ENCODE measurements around the gene DGKQ. TPM values are rescaled to one million over a fixed set of nuclear protein-coding genes. Genes with fewer than 3 reads are reported as not detected.

The DGKQ gene
- total RNA-seq, 1 donor from 2014 or later, result 14.8 TPM

GRCh38 chr4:1019729-1020470 lies 46.5 kb upstream of the DGKQ start:
- DNase-seq (ENCODE audit: low read depth), result no peak
- no peak overlapping the region for H3K4me3 ChIP-seq (ENCODE audit: low read depth, low read length)
- no peak for TF ChIP-seq CTCF (IDR thresholded peaks at IDR 0.05; ENCODE audit: insufficient read depth, low read length, poor library complexity, severe bottlenecking)
- no peaks in the 10 kb centered on the region for H3K36me3 ChIP-seq (ENCODE audit: control insufficient read depth, insufficient read depth, low read length)
- H3K27me3 ChIP-seq (ENCODE audit: control insufficient read depth, insufficient read depth, low read length), result no peaks in the 10 kb centered on the region

- no peak for TF ChIP-seq CTCF (IDR thresholded peaks at IDR 0.05; ENCODE audit: insufficient read depth, low read length, poor library complexity, severe bottlenecking)
- H3K36me3 ChIP-seq (ENCODE audit: control insufficient read depth, insufficient read depth, low read length), result no peaks in the 10 kb centered on the region
- H3K4me3 ChIP-seq (ENCODE audit: low read depth, low read length), result no peak overlapping the region
- H3K27me3 ChIP-seq (ENCODE audit: control insufficient read depth, insufficient read depth, low read length), result no peaks in the 10 kb centered on the region
- DNase-seq (ENCODE audit: low read depth), result no peak
These were observed 46.0 kb upstream of the DGKQ start for GRCh38 chr4:1019320-1019719.

GRCh38 chr4:1018147-1019020 lies 45.0 kb upstream of the DGKQ start:
- Histone ChIP-seq H3K27me3 (ENCODE audit: control insufficient read depth, insufficient read depth, low read length) (no peaks in the 10 kb centered on the region), H3K36me3 (ENCODE audit: control insufficient read depth, insufficient read depth, low read length) (no peaks in the 10 kb centered on the region), H3K4me3 (ENCODE audit: low read depth, low read length) (no peak overlapping the region)
- no peak for DNase-seq (ENCODE audit: low read depth)
- no peak for TF ChIP-seq CTCF (IDR thresholded peaks at IDR 0.05; ENCODE audit: insufficient read depth, low read length, poor library complexity, severe bottlenecking)

GRCh38 chr4:1017706-1018105 lies 44.3 kb upstream of the DGKQ start:
- no peak overlapping the region for H3K4me3 ChIP-seq (ENCODE audit: low read depth, low read length)
- no peaks in the 10 kb centered on the region for H3K36me3 ChIP-seq (ENCODE audit: control insufficient read depth, insufficient read depth, low read length)
- no peak for TF ChIP-seq CTCF (IDR thresholded peaks at IDR 0.05; ENCODE audit: insufficient read depth, low read length, poor library complexity, severe bottlenecking)
- DNase-seq (ENCODE audit: low read depth), result no peak
- H3K27me3 ChIP-seq (ENCODE audit: control insufficient read depth, insufficient read depth, low read length), result no peaks in the 10 kb centered on the region

GRCh38 chr4:1017211-1017610 lies 43.8 kb upstream of the DGKQ start:
- no peak overlapping the region for H3K4me3 ChIP-seq (ENCODE audit: low read depth, low read length)
- H3K36me3 ChIP-seq (ENCODE audit: control insufficient read depth, insufficient read depth, low read length), result no peaks in the 10 kb centered on the region
- TF ChIP-seq CTCF (IDR thresholded peaks at IDR 0.05; ENCODE audit: insufficient read depth, low read length, poor library complexity, severe bottlenecking), result no peak
- no peak for DNase-seq (ENCODE audit: low read depth)
- H3K27me3 ChIP-seq (ENCODE audit: control insufficient read depth, insufficient read depth, low read length), result no peaks in the 10 kb centered on the region

Data from kidney epithelial cell (primary cell).